Placental pericyte (primary cell): Measurements from ENCODE around the gene AKT3. TPM values are rescaled to one million over a fixed set of nuclear protein-coding genes. Genes with fewer than 3 reads are reported as not detected.

Source experiments
- total RNA-seq: library from RNA; depleted of rRNA; stranded (reverse); fragments of >200 nt; gene quantifications from 2 replicates; pipeline ENCODE4 v1.2.3, GENCODE V29; 2012

AKT3 gene
- 18.2 and 32.4 TPM in 2 replicates for total RNA-seq

DNA sequence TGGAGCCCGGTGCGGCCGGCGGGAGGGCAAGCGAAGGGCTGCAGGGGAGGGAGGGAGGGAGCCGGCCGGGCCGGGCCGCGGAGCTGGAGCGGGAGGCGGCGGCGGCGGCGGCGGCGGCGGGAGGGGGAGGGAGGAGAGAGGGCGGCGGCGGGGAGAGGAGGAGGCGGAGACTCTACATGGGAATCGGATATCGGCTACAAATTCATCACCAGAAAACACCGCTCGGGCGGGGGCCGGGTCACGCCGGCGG is at the start of gene AKT3:
AKT3 (minus strand) TSS at position 42 of the 250 bp plus-strand sequence. CDS start 7,073 bp downstream, outside the sequence.

Other genes starting within 250 kb of the AKT3 start
- gene ZBTB18, start 201.0 kb upstream of the AKT3 start, total RNA-seq = 5.3 and 5.5 TPM in 2 replicates